ENCODE data around the gene SGMS1.

- TF ChIP-seq CREB5 (CRISPR knock-in tag; IDR thresholded peaks at IDR 0.05; ENCODE audit: low read depth) = no peak
- TF ChIP-seq, protein P1, sequence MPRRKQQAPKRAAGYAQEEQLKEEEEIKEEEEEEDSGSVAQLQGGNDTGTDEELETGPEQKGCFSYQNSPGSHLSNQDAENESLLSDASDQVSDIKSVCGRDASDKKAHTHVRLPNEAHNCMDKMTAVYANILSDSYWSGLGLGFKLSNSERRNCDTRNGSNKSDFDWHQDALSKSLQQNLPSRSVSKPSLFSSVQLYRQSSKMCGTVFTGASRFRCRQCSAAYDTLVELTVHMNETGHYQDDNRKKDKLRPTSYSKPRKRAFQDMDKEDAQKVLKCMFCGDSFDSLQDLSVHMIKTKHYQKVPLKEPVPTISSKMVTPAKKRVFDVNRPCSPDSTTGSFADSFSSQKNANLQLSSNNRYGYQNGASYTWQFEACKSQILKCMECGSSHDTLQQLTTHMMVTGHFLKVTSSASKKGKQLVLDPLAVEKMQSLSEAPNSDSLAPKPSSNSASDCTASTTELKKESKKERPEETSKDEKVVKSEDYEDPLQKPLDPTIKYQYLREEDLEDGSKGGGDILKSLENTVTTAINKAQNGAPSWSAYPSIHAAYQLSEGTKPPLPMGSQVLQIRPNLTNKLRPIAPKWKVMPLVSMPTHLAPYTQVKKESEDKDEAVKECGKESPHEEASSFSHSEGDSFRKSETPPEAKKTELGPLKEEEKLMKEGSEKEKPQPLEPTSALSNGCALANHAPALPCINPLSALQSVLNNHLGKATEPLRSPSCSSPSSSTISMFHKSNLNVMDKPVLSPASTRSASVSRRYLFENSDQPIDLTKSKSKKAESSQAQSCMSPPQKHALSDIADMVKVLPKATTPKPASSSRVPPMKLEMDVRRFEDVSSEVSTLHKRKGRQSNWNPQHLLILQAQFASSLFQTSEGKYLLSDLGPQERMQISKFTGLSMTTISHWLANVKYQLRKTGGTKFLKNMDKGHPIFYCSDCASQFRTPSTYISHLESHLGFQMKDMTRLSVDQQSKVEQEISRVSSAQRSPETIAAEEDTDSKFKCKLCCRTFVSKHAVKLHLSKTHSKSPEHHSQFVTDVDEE (CRISPR knock-in tag; IDR thresholded peaks at IDR 0.05) = no peak
- no peak for TF ChIP-seq TCF4 (CRISPR knock-in tag; IDR thresholded peaks at IDR 0.05; ENCODE audit: borderline replicate concordance)
Observed at GRCh38 chr10:50523357-50523756, 100.4 kb downstream of the SGMS1 start.

Measured in SK-N-SH treated with all-trans-retinoic acid at 6 μM for 48 hours (cell line).